ENCODE results near the gene PRR13. TPM values are rescaled to one million over a fixed set of nuclear protein-coding genes. Genes with fewer than 3 reads are reported as not detected.

PRR13 gene
- total and polyA plus RNA-seq, 2 experiments from 2014 or later: 42.9 to 169 TPM

GRCh38 chr12:53464685-53465418, 23.3 kb downstream of the PRR13 start:
- peaks cover 33% of the 10 kb centered on the region for H3K4me1 ChIP-seq (ENCODE audit: low read depth)
- no peak for DNase-seq (ENCODE audit: low read depth in 1 of 2, low spot score in 1 of 2)
- H3K27ac ChIP-seq: peak overlapping the region; percentile 11

GRCh38 chr12:53465679-53466078, 24.1 kb downstream of the PRR13 start:
- no peak overlapping the region for H3K4me3 ChIP-seq
- no peak for DNase-seq (ENCODE audit: low read depth in 1 of 2, low spot score in 1 of 2)
- H3K4me1 ChIP-seq (ENCODE audit: low read depth): peaks cover 25% of the 10 kb centered on the region
- peak; percentile 9 for TF ChIP-seq CTCF (IDR thresholded peaks at IDR 0.05; ENCODE audit: low read depth, low read length)
- H3K27ac ChIP-seq: no peak overlapping the region
- no peaks in the 10 kb centered on the region for H3K27me3 ChIP-seq
- no peaks in the 10 kb centered on the region for H3K9me3 ChIP-seq (ENCODE audit: low read depth)
- H3K36me3 ChIP-seq: peaks cover 96% of the 10 kb centered on the region

More at GRCh38 chr12:53464685-53465418, 23.3 kb downstream of the PRR13 start:
- peaks cover 98% of the 10 kb centered on the region for H3K36me3 ChIP-seq
- no peak for TF ChIP-seq CTCF (IDR thresholded peaks at IDR 0.05; ENCODE audit: low read depth, low read length)
- H3K9me3 ChIP-seq (ENCODE audit: low read depth): no peaks in the 10 kb centered on the region
- H3K4me3 ChIP-seq: no peak overlapping the region
- no peaks in the 10 kb centered on the region for H3K27me3 ChIP-seq

- no peak overlapping the region for H3K27ac ChIP-seq
- DNase-seq (ENCODE audit: low read depth in 1 of 2, low spot score in 1 of 2): no peak
These were observed 25.1 kb downstream of the PRR13 start for GRCh38 chr12:53466640-53467039.

GRCh38 chr12:53467082-53467481, 25.5 kb downstream of the PRR13 start:
- Histone ChIP-seq H3K4me3 (no peak overlapping the region), H3K4me1 (ENCODE audit: low read depth) (peaks cover 11% of the 10 kb centered on the region), H3K36me3 (peaks cover 96% of the 10 kb centered on the region), H3K27me3 (no peaks in the 10 kb centered on the region), H3K9me3 (ENCODE audit: low read depth) (no peaks in the 10 kb centered on the region), H3K27ac (no peak overlapping the region)
- DNase-seq (ENCODE audit: low read depth in 1 of 2, low spot score in 1 of 2): no peak
- TF ChIP-seq CTCF (IDR thresholded peaks at IDR 0.05; ENCODE audit: low read depth, low read length): no peak

More at GRCh38 chr12:53466640-53467039, 25.1 kb downstream of the PRR13 start:
- H3K4me1 ChIP-seq (ENCODE audit: low read depth): peaks cover 15% of the 10 kb centered on the region
- TF ChIP-seq CTCF (IDR thresholded peaks at IDR 0.05; ENCODE audit: low read depth, low read length): no peak
- H3K4me3 ChIP-seq: no peak overlapping the region
- peaks cover 96% of the 10 kb centered on the region for H3K36me3 ChIP-seq
- no peaks in the 10 kb centered on the region for H3K9me3 ChIP-seq (ENCODE audit: low read depth)
- no peaks in the 10 kb centered on the region for H3K27me3 ChIP-seq

- DNase-seq (ENCODE audit: low read depth in 1 of 2, low spot score in 1 of 2): no peak
- H3K27ac ChIP-seq: no peak overlapping the region
- TF ChIP-seq CTCF (IDR thresholded peaks at IDR 0.05; ENCODE audit: low read depth, low read length): no peak
These were observed 26.3 kb downstream of the PRR13 start for GRCh38 chr12:53467880-53468279.

More at GRCh38 chr12:53467880-53468279, 26.3 kb downstream of the PRR13 start:
- no peak overlapping the region for H3K4me3 ChIP-seq
- peaks cover 5% of the 10 kb centered on the region for H3K4me1 ChIP-seq (ENCODE audit: low read depth)
- no peaks in the 10 kb centered on the region for H3K9me3 ChIP-seq (ENCODE audit: low read depth)
- peaks cover 96% of the 10 kb centered on the region for H3K36me3 ChIP-seq
- no peaks in the 10 kb centered on the region for H3K27me3 ChIP-seq

Measured in cardiac muscle cell (in vitro differentiated cells and primary cell).